Kidney tubule cell (primary cell): Measurements from ENCODE around the gene TMPRSS11F.
"Not testable (repeated sequence)": the region's sequence is repeated elsewhere in the genome, so short reads cannot be mapped to it uniquely, and the experiment has no call there.

ENCODE experiments used
- DNase-seq: peaks from one replicate; pipeline ENCODE4 v3.0.0-alpha.2; 2018; ENCODE audit warnings: low spot score

The TMPRSS11F gene

DNA sequence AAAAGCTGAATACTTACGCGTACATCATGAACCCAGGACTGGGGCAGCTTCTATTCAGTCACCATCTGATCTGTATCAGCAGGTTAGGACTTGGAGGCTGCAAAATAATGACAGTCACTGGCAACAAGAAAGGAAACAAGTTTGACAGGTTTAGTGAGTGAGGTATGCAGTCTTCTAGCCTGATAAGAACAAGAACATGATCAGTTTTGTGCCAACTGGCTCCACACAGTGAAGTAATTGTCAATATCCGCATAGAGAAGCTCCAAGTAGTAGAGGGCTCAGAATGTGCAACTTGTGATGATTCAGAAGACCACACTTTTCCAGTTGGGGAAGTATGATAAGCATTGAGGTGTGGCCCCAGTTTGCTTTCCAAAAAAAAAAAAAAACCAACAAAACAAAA is at the start of gene TMPRSS11F:
TMPRSS11F (minus strand) TSS at position 77 of the 400 bp plus-strand sequence; CDS start at position 28, 49 bp downstream.
- DNase-seq, result peak; percentile 9

- DNase-seq, result no peak
Observed at GRCh38 chr4:68176904-68177303, 47.2 kb upstream of the TMPRSS11F start.

DNA sequence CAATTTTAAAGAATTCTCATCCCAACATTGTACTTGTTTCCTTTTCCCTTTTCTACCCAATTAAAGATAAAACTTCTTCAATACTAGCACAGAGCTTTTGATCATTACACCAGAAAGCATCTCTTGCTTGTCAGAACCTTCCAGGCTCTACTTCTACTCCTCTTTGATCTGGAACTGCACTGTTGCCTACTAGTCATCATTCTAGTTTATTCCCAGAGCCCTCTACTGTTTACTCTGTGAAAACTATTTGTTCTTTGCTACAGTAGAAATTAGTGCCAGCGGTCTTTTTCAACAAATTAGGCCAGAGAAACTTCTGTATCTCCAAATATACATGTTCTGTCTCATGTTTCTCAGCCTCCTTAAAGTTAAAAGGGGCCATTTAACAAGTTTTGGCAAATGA is 46.8 kb upstream of the TMPRSS11F start:
- no peak for DNase-seq

DNA sequence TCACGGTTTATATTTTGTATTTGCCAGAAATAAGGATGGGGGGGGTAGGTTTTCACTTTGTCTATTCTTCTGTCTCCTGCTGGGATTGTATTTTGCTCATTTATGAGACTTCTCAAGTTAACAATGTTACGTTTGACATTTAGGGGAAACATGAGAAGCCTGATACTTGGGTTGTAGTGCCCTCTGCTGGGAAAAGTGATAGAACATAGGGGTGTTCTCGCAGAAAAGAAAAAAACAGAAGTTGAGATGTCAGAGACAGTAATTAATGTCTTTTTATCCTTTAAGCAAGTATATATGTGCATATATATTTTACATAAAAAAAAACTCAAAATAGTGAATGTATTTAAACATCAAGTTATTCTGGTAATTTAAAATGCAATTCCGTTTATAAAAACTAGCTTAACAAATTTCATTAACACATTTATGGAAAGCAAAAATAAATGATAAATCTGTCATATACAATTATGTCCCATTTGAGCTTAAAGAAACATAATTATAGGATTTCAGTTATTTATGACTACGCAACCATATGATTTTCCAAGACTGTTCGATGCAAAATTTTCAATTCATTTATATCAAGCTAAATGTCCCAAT is 46.0 kb upstream of the TMPRSS11F start:
- peak; percentile 66 for DNase-seq

- not testable (repeated sequence) for DNase-seq
Observed at GRCh38 chr4:68174389-68174788, 44.7 kb upstream of the TMPRSS11F start.

DNA sequence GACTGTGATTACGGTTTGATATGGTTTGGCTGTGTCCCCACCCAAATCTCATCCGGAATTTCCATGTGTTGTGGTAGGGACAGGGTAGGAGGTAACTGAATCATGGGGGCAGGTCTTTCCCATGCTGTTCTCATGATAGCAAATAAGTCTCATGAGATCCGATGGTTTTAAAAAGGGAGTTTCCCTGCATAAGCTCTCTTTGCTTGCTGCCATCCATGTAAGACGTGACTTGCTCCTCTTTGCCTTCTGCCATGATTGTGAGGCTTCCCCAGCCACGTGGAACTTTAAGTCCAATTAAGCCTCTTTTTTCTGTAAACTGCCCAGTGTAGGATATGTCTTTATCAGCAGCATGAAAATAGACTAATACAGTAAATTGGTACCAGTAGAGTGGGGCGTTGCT is 42.5 kb upstream of the TMPRSS11F start:
- DNase-seq, result not testable (repeated sequence)

GRCh38 chr4:68167706-68168105 is 38.0 kb upstream of the TMPRSS11F start:
- DNase-seq, result no peak

DNA sequence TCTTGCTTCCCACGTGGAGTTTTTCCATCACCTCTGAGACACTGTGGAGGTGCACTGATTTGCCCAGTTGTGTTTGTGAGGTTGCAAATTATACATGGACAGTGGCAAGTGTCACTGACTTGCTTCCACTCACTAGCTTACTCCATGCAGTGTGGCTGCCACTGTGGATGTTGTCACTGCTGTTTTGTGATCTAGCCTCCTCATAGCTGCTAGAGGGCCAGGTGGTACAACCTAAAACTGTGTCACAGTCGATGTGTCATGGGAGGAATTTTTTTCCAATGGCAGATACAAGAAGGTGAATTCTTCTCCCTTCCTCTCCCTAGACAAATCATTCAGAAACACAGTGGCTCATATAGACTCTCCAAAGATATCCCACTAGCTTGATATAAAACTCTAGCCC is 37.5 kb upstream of the TMPRSS11F start:
- no peak for DNase-seq

GRCh38 chr4:68163754-68164153 is 34.1 kb upstream of the TMPRSS11F start:
- no peak for DNase-seq

DNA sequence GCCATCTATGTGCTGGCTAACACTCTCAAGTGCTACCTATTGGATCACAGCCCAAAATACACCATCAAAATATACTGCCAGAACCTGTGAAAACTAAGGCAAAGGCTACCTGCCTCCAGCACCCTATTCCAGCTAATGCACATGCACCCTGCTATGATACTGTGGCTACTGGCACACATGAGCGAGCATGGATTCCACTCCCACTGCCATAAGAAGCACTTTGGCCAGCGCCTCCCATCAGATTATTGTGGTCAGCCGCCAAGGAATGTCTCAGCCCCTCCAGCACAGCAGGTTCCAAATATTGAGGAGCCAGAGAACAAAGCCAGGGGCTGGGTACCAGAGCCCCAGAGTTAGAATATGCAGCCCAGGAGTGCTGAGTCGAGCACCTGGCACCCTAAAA is 32.5 kb upstream of the TMPRSS11F start:
- peak; percentile 63 for DNase-seq

- peak; percentile 82 for DNase-seq
Observed at GRCh38 chr4:68152411-68152810, 22.7 kb upstream of the TMPRSS11F start.

DNA sequence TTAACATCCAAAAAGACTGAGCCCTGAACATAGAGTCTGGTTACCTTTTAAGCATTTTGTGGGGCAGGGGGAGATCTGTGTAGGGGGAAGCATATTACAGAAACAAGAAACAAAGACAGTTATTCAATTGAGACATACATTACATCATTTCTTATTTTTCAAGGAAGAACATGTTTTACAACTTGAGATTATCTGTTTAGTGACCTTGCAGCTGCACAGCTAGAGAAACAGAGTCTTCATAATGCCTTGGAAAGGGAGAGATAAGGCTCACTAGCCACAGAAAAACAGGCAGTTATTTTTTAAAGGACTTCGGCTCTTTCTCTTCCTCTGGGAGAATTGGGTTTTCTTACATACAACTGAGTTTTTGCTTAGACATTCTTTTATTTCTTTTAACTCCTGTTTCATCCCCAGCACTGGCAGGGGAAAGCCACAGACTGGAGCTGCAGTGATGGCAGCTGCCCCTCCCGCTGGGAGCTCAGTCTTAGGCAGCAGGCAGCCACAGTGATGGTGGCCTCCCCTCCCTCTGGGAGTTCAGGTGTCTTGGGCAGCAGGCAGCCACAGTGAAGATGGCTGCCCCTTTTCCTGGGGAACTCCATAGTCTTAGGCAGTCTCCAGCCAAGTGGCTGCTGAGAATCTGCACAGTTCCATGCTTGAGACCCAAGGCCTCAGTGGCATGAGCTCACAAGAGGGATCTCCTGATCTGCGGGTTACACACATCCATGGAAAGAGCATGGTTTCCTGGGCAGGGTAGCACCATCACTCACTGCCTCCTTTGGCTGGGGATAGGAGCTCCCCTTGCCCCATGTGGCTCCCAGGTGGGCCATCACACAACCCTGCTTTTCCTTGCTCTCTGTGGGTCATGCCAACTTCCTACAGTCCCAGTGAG is 19.4 kb upstream of the TMPRSS11F start:
- no peak for DNase-seq

DNA sequence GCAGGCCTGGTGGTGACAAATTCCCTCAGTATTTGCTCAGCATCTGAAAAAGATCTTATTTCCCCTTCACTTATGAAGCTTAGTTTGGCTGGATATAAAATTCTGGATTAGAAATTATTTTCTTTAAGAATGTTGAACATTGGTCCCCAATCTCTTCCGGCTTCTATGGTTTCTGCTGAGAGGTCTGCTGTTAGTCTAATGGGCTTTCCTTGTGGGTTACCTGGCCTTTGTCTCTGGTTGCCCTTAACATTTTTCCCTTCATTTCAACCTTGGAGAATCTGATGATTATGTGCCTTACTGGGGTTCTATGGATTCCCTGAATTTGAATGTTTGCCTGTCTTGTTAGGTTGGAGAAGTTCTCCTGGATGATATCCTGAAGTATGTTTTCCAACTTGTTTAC is 17.4 kb upstream of the TMPRSS11F start:
- DNase-seq, result no peak

DNA sequence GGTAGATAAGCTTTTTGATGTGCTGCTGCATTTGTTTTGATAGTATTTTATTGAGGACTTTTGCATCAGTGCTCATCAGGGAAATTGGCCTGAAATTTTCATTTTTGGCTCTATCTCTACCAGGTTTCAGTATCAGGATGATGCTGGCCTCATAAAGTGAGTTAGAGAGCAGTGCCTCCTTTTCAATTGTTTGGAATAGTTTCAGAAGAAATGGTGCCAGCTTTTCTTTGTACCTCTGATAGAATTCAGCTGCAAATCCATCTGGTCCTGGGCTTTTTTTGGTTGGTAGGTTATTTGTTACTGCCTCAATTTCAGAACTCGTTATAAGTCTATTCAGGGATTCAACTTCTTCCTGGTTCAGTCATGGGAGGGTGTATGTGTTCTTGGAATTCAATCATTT is 15.6 kb upstream of the TMPRSS11F start:
- DNase-seq, result no peak

- DNase-seq, result no peak
Observed at GRCh38 chr4:68141852-68142251, 12.2 kb upstream of the TMPRSS11F start.

GRCh38 chr4:68132342-68132741 is 2.7 kb upstream of the TMPRSS11F start:
- DNase-seq, result no peak

GRCh38 chr4:68124262-68124661 is 5.4 kb downstream of the TMPRSS11F start:
- no peak for DNase-seq

GRCh38 chr4:68123525-68123924 is 6.1 kb downstream of the TMPRSS11F start:
- DNase-seq, result no peak

DNA sequence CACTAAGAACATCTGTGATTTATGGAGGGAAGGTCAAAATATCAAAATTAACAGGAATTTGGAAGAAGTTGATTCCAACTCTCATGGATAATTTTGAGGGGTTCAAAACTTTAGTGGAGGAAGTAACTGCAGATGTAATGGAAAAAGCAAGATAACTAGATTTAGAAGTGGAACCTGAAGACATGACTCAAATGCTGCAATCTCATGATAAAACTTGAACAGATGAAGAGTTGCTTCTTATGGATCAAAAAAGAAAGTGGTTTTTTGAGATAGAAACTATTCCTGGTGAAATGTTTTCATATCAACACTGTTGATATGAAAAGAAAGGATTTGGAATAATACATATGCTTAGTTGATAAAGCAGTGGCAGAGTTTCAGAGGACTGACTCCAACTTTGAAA is 9.7 kb downstream of the TMPRSS11F start:
- no peak for DNase-seq

DNA sequence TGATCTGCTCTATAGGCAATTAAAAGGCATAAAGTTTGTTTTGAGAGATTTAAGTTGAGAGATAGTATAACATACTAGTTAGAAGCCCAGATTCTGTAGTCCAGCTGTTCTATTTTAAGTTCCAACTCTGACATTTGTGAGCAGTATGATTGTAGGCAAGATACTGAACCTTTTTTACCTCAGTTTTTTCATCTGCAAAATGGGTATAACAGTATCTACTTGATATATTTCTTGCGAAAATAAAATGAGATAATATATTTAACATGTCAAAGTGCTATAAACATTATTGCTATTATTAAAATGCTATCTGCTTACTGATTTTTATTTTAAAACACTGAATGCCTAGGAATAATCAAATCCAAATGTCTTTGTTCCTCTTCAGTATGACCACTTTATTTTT is 19.2 kb downstream of the TMPRSS11F start:
- DNase-seq, result no peak

DNA sequence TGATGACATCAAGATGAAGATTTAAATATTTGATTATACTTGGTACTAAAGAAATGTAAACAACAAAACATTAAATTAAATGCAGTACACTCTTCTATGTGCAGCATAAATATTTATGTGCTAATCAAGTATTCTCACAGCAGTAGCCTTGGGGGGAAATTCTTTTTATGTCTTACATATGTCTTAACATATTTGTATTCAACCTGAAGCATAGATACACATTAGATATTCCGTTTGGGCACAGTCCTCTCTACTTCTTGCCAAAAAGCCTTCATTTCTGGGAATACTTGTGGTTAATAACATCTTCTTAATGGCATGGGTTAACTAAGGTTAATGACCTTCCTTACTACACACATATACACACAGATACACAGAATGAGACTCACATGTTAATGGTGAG is 19.8 kb downstream of the TMPRSS11F start:
- no peak for DNase-seq

- no peak for DNase-seq
Observed at GRCh38 chr4:68082758-68083157, 46.9 kb downstream of the TMPRSS11F start.

- DNase-seq, result peak; percentile 19
Observed at GRCh38 chr4:68079928-68080327, 49.7 kb downstream of the TMPRSS11F start.

- no peak for DNase-seq
Observed at GRCh38 chr4:68077737-68078136, 51.9 kb downstream of the TMPRSS11F start.
